Mucosa of gallbladder (tissue), 1 donor: ENCODE data around the gene GRIK4. TPM values are rescaled to one million over a fixed set of nuclear protein-coding genes. Genes with fewer than 3 reads are reported as not detected.
"Not testable (repeated sequence)": the region's sequence is repeated elsewhere in the genome, so short reads cannot be mapped to it uniquely, and the experiment has no call there.

Experiments used
- DNase-seq: peaks from one replicate; pipeline ENCODE4 v3.0.0-alpha.2; 2020; ENCODE audit warnings: low spot score
- total RNA-seq: library from RNA; stranded (reverse); gene quantifications from one replicate; pipeline ENCODE4 v1.2.1, GENCODE V29; 2021
- donor health status: DM: no; HTN: no; CAD: no.

Gene GRIK4
- total RNA-seq, 1 donor from 2014 or later = 2.9 TPM

GRCh38 chr11:120744016-120744994 lies 232.8 kb downstream of the GRIK4 start:
- no peak for DNase-seq

- no peak for DNase-seq
Observed at GRCh38 chr11:120746376-120746775, 234.8 kb downstream of the GRIK4 start.

GRCh38 chr11:120746836-120747609 lies 235.5 kb downstream of the GRIK4 start:
- no peak for DNase-seq

GRCh38 chr11:120747850-120748814 lies 236.6 kb downstream of the GRIK4 start:
- no peak for DNase-seq

GRCh38 chr11:120749395-120749794 lies 237.8 kb downstream of the GRIK4 start:
- no peak for DNase-seq

- no peak for DNase-seq
Observed at GRCh38 chr11:120750647-120751549, 239.3 kb downstream of the GRIK4 start.

GRCh38 chr11:120751550-120751949 lies 240.0 kb downstream of the GRIK4 start:
- no peak for DNase-seq

- no peak for DNase-seq
Observed at GRCh38 chr11:120752668-120753067, 241.1 kb downstream of the GRIK4 start.

GRCh38 chr11:120756931-120757330 lies 245.4 kb downstream of the GRIK4 start:
- DNase-seq = no peak

GRCh38 chr11:120759046-120759445 lies 247.5 kb downstream of the GRIK4 start:
- no peak for DNase-seq

GRCh38 chr11:120765710-120766109 lies 254.2 kb downstream of the GRIK4 start:
- not testable (repeated sequence) for DNase-seq

- no peak for DNase-seq
Observed at GRCh38 chr11:120766318-120766717, 254.8 kb downstream of the GRIK4 start.

- no peak for DNase-seq
Observed at GRCh38 chr11:120768949-120769348, 257.4 kb downstream of the GRIK4 start.

- DNase-seq = no peak
Observed at GRCh38 chr11:120769906-120770305, 258.4 kb downstream of the GRIK4 start.

- DNase-seq = no peak
Observed at GRCh38 chr11:120771551-120772060, 260.1 kb downstream of the GRIK4 start.

- DNase-seq = no peak
Observed at GRCh38 chr11:120773501-120774031, 262.0 kb downstream of the GRIK4 start.

- no peak for DNase-seq
Observed at GRCh38 chr11:120774591-120775386, 263.2 kb downstream of the GRIK4 start.

GRCh38 chr11:120775986-120776951 lies 264.7 kb downstream of the GRIK4 start:
- DNase-seq = no peak
